ENCODE measurements around the gene PRKCH.

Gene PRKCH

GRCh38 chr14:61280092-61280525 is 41.3 kb upstream of the PRKCH start:
- TF ChIP-seq FOXP2 (optimal IDR thresholded peaks at IDR 0.05; ENCODE audit: borderline replicate concordance, extremely low read depth, extremely low read length, insufficient read depth) (no peak), TAF1 (IDR thresholded peaks at IDR 0.05; ENCODE audit: borderline replicate concordance, insufficient read depth, low read length) (no peak), SIN3A (IDR thresholded peaks at IDR 0.05; ENCODE audit: borderline replicate concordance, insufficient read depth, low read length) (no peak), REST (IDR thresholded peaks at IDR 0.05; ENCODE audit: insufficient read depth in 1 of 2, low read depth in 2 of 2, low read length in 2 of 2) (no peak), POLR2AphosphoS5 (IDR thresholded peaks at IDR 0.05; ENCODE audit: low read depth, low read length) (no peak)

GRCh38 chr14:61280526-61281185 is 40.7 kb upstream of the PRKCH start:
- no peak for TF ChIP-seq TAF1 (IDR thresholded peaks at IDR 0.05; ENCODE audit: borderline replicate concordance, insufficient read depth, low read length)
- no peak for TF ChIP-seq POLR2AphosphoS5 (IDR thresholded peaks at IDR 0.05; ENCODE audit: low read depth, low read length)
- no peak for TF ChIP-seq FOXP2 (optimal IDR thresholded peaks at IDR 0.05; ENCODE audit: borderline replicate concordance, extremely low read depth, extremely low read length, insufficient read depth)
- TF ChIP-seq REST (IDR thresholded peaks at IDR 0.05; ENCODE audit: insufficient read depth in 1 of 2, low read depth in 2 of 2, low read length in 2 of 2), result no peak
- TF ChIP-seq SIN3A (IDR thresholded peaks at IDR 0.05; ENCODE audit: borderline replicate concordance, insufficient read depth, low read length), result no peak

- TF ChIP-seq TAF1 (IDR thresholded peaks at IDR 0.05; ENCODE audit: borderline replicate concordance, insufficient read depth, low read length), result no peak
- no peak for TF ChIP-seq REST (IDR thresholded peaks at IDR 0.05; ENCODE audit: insufficient read depth in 1 of 2, low read depth in 2 of 2, low read length in 2 of 2)
- TF ChIP-seq POLR2AphosphoS5 (IDR thresholded peaks at IDR 0.05; ENCODE audit: low read depth, low read length), result no peak
- TF ChIP-seq SIN3A (IDR thresholded peaks at IDR 0.05; ENCODE audit: borderline replicate concordance, insufficient read depth, low read length), result no peak
Measured at GRCh38 chr14:61281186-61281947, 40.0 kb upstream of the PRKCH start, which contains the start of gene TMEM30B. TMEM30B (minus strand) TSS chr14:61281338; CDS start chr14:61281147, 191 bp downstream.

- no peak for TF ChIP-seq TAF1 (IDR thresholded peaks at IDR 0.05; ENCODE audit: borderline replicate concordance, insufficient read depth, low read length)
- no peak for TF ChIP-seq REST (IDR thresholded peaks at IDR 0.05; ENCODE audit: insufficient read depth in 1 of 2, low read depth in 2 of 2, low read length in 2 of 2)
- no peak for TF ChIP-seq SIN3A (IDR thresholded peaks at IDR 0.05; ENCODE audit: borderline replicate concordance, insufficient read depth, low read length)
- no peak for TF ChIP-seq FOXP2 (optimal IDR thresholded peaks at IDR 0.05; ENCODE audit: borderline replicate concordance, extremely low read depth, extremely low read length, insufficient read depth)
- TF ChIP-seq POLR2AphosphoS5 (IDR thresholded peaks at IDR 0.05; ENCODE audit: low read depth, low read length), result no peak
Measured at GRCh38 chr14:61281948-61282275, 39.5 kb upstream of the PRKCH start.
